D721Med (cell line): ENCODE measurements around the gene RAPGEF3.

ENCODE experiments used
- DNase-seq: peaks from one replicate; pipeline ENCODE4 v3.0.0; 2011; ENCODE audit warnings: low spot score; ENCODE audit not compliant: insufficient read length
- FAIRE-seq: peaks from 2 replicates; lab custom pipeline; 2011; peaks lifted over from hg19 to GRCh38; lab: Jason Lieb, UNC
- CTCF ChIP-seq: IDR thresholded peaks from 2 replicates; pipeline ENCODE4 v1.5.1; 2012; ENCODE audit warnings: mild to moderate bottlenecking, control low read depth; ENCODE audit not compliant: insufficient read depth; ENCODE audit errors: missing control alignments

RAPGEF3 gene

GRCh38 chr12:47762850-47763465 lies 4.3 kb upstream of the RAPGEF3 start:
- no peak for DNase-seq

GRCh38 chr12:47758584-47758833 lies 171 bp downstream of the RAPGEF3 start:
- no peak for DNase-seq
- TF ChIP-seq CTCF = no peak
- no peak for FAIRE-seq

More at GRCh38 chr12:47762850-47763465, 4.3 kb upstream of the RAPGEF3 start:
- no peak for FAIRE-seq
- TF ChIP-seq CTCF = no peak

GRCh38 chr12:47757840-47758583 lies 668 bp downstream of the RAPGEF3 start:
- FAIRE-seq = no peak
- TF ChIP-seq CTCF = no peak
- DNase-seq = no peak

- no peak for TF ChIP-seq CTCF
- FAIRE-seq = no peak
- DNase-seq = no peak
Observed at GRCh38 chr12:47757364-47757839, 1.3 kb downstream of the RAPGEF3 start.

- TF ChIP-seq CTCF = no peak
- FAIRE-seq = no peak
- DNase-seq = no peak
Observed at GRCh38 chr12:47755655-47756562, 2.8 kb downstream of the RAPGEF3 start.

- no peak for TF ChIP-seq CTCF
- FAIRE-seq (no peak), DNase-seq (no peak)
Observed at GRCh38 chr12:47754881-47755280, 3.8 kb downstream of the RAPGEF3 start.
